Measurements from ENCODE around the gene SNHG17.
"Not testable (repeated sequence)": the region's sequence is repeated elsewhere in the genome, so short reads cannot be mapped to it uniquely, and the experiment has no call there.

SNHG17 gene

DNA sequence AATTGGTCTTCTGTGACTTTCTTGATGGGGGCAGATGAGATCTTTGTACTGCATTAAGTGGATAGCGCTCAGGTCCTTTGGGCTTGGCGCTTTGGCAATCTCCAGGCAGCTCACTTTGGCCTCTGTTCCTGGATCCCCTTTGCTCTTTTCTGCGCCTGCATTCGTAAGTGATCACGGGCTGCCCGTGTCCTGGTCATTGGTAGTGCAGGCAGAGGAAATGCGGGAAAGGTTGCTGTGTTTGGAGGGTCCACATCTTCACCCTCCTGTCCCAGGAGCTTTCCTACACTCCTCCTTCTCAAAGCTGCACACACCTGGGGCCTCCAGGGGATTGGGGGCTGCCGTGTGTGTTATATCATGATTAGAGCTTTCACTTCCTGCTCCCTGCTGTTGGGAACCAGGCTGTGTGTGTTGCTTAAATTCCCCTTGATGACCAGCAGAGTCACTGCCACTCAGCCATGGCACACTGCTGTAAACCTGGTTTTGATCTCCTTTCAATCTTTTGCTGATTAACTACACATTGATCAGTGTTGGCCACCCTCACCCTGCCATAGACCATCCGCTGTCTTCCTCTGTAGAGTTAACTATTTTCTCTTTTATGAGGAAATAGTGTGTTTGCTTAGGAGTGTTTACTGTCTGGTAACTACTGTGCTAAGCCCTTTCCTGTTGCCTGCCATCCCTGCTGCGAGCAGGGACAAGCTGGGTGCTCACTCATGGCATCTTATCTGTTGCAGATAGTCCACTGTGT is 13.0 kb upstream of the SNHG17 start:
- no peak for DNase-seq (ENCODE audit: low read depth in 2 of 2)

DNA sequence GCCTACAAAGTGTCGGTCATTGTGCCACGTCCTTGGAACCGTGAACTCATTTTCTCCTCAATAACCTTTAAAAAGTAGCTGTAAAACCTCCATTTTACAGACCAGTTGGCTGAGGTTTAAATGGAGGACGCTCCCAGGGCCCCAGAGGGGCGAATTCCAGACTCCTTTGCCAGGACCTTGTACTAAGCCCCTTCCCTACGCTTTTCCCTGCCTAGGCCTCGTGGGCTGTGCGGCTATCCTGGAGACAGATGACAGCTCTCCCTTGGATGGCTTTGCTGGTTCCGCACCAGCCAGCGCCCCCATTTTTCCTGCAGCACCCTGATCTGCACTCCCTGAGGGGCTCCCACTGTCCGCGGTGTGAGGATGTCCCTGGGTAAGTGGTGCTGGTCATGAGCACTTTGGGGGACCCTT is 12.1 kb upstream of the SNHG17 start:
- DNase-seq (ENCODE audit: low read depth in 2 of 2), result no peak

DNA sequence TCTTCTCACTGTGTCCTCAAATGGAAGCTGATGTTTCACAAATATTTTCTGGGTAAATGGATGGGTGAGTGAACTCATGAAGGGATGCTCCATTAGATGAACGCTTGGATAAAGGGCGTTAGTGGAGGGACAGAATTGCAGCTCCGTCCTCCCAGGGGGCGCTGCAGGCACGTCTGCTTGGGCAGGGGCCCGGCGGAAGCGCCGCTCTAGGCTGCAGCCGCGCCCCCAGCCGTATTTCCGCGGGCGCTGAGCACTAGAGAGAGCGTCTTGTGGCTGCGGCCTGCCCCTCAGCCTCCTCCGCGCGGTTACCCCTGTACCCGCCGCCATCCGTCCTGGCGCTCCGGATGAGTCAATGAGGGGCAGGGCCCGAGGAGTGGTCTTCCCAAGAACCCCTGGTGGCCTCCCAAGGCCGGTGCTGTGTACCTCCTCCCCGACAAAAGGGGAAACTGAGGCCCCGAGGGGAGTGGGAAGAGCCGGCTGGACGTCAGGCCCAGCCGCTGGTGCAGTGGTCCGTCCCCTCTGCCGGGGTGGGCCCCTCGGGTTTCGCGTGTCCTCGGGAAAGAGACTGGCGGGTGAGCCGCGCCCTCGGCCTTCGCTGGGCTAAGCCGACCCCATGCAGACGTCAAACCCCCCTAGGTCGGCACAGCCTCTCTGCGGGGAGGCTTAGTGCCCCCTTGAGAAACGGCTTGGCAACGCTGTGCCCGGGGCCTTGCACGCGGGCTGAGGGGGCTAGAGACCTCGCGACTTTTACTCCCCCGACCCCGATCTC is 11.5 kb upstream of the SNHG17 start:
- DNase-seq (ENCODE audit: low read depth in 2 of 2), result peak; percentile 89 to 90

DNA sequence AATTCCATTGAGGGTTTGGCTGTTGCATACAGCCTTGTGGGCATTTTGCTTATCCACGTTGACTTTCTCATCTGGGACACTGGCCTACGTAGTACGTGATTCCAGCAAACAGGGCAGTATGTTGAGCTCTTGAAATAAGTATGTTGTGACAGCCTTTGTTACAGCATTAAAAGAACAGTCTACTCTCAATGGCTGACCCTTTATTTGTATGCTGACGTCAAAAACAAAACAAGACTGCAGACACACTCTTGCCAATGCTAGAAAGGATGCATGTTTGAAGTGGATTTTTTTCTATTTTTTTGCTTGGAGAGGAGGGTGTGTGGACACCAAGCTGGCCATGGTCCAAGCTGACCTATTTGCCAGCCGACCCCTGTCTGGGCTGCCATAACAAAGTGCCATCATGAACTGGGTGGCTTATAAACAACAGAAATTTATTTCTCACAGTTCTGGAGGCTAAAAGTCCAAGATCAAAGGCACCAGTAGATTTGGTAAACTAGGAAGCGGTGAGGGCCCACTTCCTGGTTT is 10.8 kb upstream of the SNHG17 start:
- no peak for DNase-seq (ENCODE audit: low read depth in 2 of 2)

DNA sequence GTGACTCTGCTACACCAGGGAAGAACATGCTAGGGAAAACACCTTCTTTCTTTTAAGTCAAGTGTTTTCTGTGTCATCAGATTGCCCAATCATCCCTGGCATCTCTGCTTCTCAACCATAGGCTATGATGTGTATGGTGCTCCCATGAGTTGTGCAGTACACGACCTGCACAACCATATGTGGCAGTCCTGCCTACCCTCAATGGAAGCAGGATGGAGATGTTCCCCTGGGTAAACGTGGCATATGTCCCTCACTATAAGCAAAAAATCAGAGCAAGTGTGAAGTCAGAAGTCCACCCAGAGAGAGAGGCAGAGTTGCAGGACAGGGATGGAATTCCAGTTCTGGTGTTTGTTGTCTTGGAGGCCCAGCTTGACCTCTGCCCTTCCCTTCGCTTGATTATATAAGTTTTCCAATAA is 10.3 kb upstream of the SNHG17 start:
- no peak for DNase-seq (ENCODE audit: low read depth in 2 of 2)

DNA sequence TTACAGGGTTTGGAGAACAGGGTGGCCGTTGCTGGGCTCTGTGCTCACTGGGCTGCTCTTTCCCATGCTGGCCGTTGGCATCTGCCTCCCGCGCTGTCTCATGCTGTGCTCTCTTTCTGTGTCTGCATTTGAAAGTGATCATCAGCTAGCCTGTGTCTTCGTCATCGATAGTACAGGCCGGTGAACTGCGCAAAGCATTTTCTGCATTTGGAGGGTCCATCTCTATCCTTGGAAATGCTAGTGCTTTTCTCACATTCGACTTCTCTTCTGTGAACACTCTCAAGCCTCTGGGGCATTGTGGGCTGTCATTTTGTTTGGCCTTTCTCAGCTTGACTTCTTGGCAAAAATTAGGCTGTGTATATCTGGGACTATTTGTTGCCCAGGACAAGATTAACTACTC is 6.8 kb upstream of the SNHG17 start:
- DNase-seq (ENCODE audit: low read depth in 2 of 2), result no peak

DNA sequence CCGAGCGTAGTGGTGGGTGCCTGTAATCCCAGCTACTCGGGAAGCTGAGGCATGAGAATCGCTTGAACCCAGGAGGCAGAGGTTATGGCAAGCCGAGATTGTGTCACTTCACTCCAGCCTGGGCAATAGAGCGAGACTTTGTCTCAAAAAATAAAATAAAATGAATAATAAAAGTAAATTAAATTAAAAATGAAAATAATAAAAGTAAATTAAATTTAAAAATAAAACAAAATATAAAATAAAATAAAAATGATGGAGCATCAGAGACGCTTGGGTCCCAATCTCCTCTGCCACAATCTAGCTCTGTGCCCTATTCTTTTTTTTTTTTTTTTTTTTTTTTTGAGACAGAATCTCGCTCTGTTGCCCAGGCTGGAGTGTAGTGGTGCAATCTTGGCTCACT is 6.0 kb upstream of the SNHG17 start:
- not testable (repeated sequence) for DNase-seq (ENCODE audit: low read depth in 2 of 2)

DNA sequence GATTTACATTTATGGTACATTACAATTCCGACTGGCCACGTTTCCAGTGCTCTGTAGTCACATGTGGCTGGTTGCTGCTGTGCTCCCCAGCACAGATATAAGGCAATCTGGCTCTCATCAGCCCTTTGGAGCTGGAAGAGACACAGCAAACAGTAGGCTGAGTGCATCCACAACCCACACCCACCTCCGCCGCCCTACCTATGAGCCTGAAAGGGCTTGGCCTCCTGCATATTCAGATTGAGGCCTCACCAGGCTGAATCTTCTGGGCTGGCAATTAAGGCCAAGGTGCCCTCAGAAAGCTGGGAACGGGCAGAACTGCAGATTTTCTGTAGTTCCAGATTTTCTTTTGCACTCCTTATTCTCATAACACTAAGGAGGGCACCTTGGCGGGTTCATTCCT is 2.7 kb upstream of the SNHG17 start:
- no peak for DNase-seq (ENCODE audit: low read depth in 2 of 2)

DNA sequence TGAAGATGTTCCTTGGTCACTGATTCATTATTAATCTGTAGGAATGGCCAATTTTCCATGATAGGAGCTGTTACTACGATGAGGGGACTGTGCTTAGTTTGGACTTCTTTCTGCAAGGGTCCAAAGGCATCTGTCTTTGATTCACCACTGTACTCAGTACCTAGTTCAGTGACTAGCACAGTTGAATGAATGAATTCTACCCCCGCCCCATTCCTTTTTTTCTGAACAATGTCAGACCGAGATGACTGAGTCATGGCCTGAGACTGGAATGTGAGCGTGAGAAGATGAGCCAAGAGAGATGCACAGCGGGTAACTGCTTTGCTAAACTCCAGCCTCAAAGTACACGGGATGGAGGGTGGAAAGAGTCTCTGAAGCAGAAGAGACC is 419 bp upstream of the SNHG17 start:
- DNase-seq (ENCODE audit: low read depth in 2 of 2), result no peak

DNA sequence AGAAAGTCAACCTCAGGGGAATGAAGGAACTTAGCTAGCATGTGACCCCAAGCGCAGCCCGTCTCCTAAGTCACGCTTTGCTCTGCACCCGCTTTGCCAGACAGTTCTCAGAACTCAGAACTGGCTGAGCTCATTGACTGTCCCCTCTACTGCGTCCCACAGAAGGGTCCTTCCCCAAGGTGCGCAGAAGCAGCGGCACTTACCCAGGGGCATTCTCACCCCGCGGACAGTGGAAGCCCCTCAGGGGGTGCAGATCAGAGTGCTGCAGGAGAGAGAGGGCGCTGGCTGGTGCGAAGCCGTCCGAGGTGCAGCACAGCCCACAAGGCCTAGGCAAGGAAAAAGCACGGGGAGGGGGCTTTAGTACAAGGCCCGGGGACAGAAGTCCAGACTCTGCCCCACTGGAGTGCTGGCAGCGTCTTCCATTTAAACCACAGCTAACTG is 807 bp downstream of the SNHG17 start:
- DNase-seq (ENCODE audit: low read depth in 2 of 2), result no peak

DNA sequence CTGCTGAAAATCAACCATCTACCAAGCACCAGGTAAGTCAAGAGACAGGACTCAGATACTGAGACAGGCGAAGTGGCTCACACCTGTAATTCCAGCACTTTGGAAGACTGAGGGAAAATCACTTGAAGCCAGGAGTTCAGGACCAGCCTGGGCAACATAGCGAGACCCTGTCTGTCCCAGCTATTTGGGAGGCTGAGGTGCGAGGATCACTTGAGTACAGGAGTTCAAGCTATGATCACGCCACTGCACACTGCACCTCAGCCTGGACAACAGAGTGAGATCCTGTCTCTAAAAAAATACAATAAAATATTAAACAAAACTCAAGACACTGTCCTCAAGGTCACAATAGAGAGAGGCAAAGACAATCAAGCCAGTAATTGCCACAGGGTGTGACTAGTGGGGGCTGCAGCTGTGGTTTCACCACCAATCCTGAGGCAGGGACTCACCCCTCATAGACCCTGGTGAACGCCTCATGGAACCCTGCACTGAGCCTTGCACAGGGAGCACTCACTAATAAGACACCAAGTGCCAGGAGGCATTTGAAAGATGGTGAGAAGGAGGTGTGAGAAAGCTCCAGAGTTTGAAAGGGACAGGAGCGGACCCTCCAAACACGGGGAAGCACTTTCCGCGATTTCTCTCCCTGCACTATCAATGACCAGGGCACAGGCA is 1.7 kb downstream of the SNHG17 start:
- DNase-seq (ENCODE audit: low read depth in 2 of 2), result no peak

DNA sequence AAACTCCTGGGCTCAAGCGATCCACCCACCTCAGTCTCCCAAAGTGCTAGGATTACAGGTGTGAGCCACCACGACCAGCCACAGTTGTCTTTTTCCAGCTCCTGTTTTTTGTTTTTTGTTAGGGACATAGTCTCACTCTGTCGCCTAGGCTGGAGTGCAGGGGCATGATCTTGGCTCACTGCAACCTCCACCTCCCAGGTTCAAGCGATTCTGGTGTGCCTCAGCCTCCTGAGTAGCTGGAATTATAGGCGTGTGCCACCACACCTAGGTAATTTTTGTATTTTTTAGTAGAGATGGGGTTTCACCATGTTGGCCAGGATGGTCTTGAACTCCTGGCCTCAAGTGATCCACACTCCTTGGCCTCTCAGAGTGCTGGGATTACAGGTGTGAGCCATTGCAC is 2.3 kb downstream of the SNHG17 start:
- not testable (repeated sequence) for DNase-seq (ENCODE audit: low read depth in 2 of 2)

DNA sequence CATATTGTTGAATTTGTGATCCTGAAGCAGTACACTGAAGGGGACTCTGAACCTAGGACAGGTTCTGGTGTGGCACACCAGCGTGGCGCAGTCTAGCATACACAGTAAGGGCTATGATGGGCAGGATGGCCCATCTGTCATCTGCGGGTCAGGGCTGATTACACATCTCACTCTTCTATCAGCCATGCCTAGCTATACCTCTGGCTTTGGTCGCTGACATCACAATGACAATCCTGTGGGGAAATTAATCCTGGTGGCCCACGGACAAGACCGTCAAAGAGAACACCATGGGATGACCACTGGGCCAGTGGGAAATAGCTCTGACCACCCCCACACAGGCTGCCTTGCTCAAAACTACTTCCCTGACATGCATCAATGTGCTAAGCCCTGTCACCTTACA is 2.8 kb downstream of the SNHG17 start:
- DNase-seq (ENCODE audit: low read depth in 2 of 2), result no peak

DNA sequence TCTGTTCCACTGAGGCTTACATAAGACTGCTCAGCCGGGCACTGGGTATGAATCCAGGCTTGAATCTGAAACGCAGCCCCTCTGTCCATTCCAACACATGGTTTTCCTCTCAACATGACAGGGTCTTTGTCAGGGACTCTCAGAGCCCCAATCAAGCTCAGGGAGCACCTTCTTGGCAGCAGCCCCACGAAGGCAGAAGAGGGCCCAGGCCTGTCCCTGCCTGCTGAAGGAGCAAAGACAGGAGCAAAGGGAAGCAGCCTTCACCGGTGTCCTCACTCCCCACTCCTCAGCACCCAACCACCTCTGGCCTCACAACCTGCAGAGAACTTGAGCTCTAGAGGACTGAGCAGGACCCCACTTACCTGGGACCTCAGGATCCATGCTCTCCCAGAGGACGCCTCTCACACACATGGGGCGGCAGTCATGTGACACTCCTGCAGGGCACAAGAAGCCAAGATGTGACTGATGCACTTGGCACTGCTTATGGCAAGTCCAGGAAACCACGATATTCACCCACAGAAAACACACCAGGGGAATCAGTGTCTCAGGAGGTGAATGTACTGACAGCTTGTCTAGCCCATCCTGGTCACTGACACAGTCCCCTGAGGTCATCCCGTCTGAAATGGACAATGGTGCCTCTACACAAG is 4.3 kb downstream of the SNHG17 start:
- no peak for DNase-seq (ENCODE audit: low read depth in 2 of 2)

DNA sequence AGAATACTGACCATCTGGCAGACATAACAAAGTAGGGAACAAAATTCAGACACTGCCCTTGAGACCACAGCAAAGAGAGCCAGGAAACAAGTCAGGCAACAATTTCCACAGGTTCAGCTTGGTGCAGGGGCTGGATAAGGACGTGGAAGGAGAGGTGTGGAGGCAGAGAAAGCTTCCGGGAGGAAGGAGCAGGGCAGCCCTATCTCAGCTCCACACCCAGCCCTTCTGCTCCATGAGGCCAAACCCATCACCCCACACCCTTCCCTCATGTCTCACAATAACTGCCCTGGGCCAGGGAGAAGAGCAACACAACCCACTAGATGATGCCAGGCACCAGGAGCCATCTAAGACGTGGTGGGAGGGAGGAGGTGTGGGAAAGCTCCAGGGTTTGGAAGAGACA is 5.8 kb downstream of the SNHG17 start:
- no peak for DNase-seq (ENCODE audit: low read depth in 2 of 2)

DNA sequence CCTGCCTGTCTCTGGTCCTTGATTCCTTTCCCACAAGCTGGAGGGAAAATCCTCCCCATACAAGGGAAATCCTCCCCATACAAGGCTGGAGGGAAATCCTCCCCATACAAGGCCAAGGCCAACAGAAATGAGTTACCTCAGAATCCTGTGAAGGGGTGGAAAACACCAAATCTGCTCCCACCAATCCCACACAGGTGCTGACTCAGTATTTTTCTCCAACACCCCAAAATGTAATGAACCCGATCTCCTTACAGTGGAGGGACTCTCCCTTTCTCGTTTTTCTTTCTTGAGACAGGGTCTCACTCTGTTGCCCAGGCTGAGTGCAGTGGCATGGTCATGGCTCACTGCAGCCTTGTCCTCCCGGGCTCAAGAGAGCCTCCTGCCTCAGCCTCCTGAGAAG is 6.3 kb downstream of the SNHG17 start:
- no peak for DNase-seq (ENCODE audit: low read depth in 2 of 2)

DNA sequence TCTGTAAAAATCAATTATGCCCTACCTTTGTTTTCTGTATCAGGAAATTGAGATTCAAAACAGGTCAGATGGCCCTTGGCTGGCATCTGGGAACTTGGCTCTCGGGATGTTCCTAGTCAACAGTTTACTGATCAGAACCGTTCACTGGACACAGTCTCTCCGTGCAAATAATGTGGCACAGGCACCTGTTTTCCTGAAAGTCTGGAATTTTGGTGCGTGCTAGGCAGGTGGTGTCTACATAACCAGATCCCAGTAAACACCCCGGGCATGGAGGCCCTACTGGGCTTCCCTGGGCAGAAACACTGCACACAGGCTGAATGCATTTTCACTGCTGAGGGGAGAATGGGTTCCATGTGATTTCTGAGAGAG is 7.5 kb downstream of the SNHG17 start:
- DNase-seq (ENCODE audit: low read depth in 2 of 2), result no peak

DNA sequence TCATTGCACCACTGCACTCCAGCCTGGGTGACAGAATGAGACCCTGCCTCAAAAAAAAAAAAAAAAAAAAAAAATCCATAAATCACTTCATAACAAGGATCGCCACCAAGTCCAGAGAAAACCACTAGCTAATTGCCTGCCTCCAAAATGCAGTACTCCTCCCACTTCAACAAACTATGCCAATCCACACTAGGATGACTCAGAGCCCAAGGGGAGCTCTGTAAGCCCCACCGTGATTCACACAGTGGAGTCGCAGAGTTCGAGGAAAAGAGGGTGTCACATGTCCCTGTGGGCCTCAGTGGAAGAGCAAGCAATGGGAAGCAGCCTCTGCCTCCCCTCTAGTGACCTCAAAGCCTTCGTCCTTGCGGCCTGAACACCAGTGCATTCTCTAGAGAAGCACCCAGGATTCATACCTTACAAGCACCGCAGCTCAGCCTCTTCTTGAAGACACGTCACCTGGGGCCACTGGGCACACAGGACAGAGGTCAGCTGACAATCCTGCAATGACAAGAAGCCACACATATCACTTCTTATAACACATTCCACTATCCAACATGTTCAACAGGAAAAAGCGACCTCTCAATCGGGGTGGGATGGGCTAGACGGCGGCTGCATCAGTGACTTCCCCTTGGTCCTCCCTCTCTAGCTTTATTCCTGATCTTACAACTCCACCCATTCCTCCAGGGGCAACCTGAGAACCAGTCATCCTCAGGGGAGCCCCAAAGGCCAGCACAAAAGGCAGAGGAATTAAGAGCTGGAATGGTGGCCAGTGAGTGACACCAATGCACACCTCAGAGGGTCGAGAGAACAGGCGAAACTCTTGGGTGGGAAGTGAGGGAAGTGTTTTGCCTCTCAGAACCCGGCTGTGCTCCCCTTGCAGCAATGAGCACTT is 8.9 kb downstream of the SNHG17 start:
- peak; percentile 12 to 21 for DNase-seq (ENCODE audit: low read depth in 2 of 2)

DNA sequence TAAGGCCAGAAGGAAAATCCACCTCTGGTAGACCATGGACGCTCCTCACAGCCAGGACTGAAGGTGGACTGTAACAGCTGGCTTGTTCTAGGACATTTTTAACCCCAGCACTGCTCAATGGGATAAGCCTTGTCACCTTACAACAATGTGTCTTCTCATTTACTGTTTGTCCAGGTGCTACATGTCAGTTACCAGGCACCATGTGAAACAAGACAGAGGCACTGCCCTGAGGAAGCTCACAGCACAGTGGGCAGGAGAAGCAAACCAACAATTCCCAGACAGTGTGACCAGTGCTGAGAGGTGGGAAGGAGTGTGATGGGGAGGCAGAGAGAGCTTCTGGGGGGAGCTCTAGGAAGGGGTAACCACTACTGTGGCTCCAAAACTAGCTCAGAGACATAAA is 10.7 kb downstream of the SNHG17 start:
- DNase-seq (ENCODE audit: low read depth in 2 of 2), result no peak

DNA sequence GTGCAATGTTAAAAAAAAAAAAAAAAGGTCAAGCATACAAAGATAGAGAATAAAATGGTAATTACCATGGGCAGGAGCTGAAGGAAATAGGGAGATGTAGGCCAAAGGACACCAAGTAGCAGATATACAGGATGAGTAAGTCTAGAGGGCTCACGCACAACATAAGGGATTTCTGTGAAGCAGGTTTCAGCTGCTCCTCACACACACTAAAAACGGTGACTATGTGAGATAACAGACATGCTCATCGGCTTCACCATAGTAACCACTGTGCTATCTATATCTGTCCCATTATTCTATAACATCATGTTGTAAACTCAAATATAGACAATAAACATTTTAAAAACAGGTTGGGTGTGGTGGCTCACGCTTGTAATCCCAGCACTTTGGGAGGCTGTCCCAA is 11.6 kb downstream of the SNHG17 start:
- DNase-seq (ENCODE audit: low read depth in 2 of 2), result no peak

DNA sequence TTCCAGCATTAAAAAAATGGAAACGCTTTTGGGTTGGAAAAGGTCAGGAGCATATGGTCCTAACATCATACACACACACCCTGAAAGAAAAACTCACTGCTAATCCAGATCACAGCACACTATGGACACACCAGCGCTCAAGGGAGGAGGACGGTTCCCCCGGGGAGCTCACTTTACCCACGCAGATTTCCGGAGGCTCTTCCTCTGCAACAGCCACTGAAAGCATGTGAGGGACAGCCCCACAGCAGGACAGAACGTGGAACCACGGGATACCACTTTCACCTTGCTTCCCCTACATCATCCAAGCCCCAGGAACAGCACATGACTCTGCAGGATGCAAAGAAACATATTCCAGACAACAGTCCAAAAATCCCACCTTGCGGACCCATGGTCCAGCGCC is 13.2 kb downstream of the SNHG17 start:
- no peak for DNase-seq (ENCODE audit: low read depth in 2 of 2)

Measured in stimulated activated CD8-positive, alpha-beta memory T cell treated with anti-CD3 and anti-CD28 coated beads, Interleukin-15, amount 100 ng/mL, for 48 hours (primary cell).